Measurements from ENCODE around the gene PLPPR5. TPM values are rescaled to one million over a fixed set of nuclear protein-coding genes. Genes with fewer than 3 reads are reported as not detected.

PLPPR5 gene
- total and polyA plus RNA-seq, 2 of the 4 experiments (the other 2 are of a cell fraction): under 0.01 to 0.05 TPM

- Histone ChIP-seq H2AK5ac (ENCODE audit: low read depth, low read length) (no peak overlapping the region), H3K18ac (ENCODE audit: low read depth, low read length) (no peak overlapping the region)
- ATAC-seq (ENCODE audit: low read depth): no peak
Observed at GRCh38 chr1:98979463-98979862, 25.2 kb downstream of the PLPPR5 start.

More at GRCh38 chr1:98979463-98979862, 25.2 kb downstream of the PLPPR5 start:
- in situ Hi-C loops (cut with MboI; ENCODE audit: low sequenced_read_pairs) (loop anchor here (10.0 kb wide), 1 partner anchor 65 kb away; no protein-coding TSS in a partner anchor), intact Hi-C loops (cut with micrococcal nuclease) (no loop called here), dilution Hi-C loops (cut with HindIII; ENCODE audit: low sequenced_read_pairs, unreplicated experiment) (no loop called here)
- Histone ChIP-seq H3K79me1 (ENCODE audit: low read depth in 1 of 2, low read length in 2 of 2) (no peaks in the 10 kb centered on the region), H4K5ac (ENCODE audit: low read depth, low read length) (no peak overlapping the region), H3K9me3 (ENCODE audit: control insufficient read depth, insufficient read depth, low read length) (peaks cover 3% of the 10 kb centered on the region; the same call in 1 of the 2 replicates), H4K20me1 (ENCODE audit: insufficient read depth, low read length) (no peaks in the 10 kb centered on the region), H3K9me1 (ENCODE audit: insufficient read depth, low read length) (no peaks in the 10 kb centered on the region), H2BK20ac (ENCODE audit: low read depth, low read length) (no peak overlapping the region), H2AK9ac (replicated peaks; ENCODE audit: low read depth, low read length, poor library complexity) (no peak overlapping the region), H3K27ac (ENCODE audit: insufficient read depth, low read length) (no peak overlapping the region), H3K14ac (replicated peaks; ENCODE audit: low read depth, low read length) (no peak overlapping the region), H3K9ac (ENCODE audit: low read depth, low read length) (no peak overlapping the region), H3K4me2 (ENCODE audit: low read depth, low read length) (no peak overlapping the region), H2BK15ac (ENCODE audit: low read depth, low read length) (no peak overlapping the region), H3K27me3 (ENCODE audit: control insufficient read depth, insufficient read depth, low read length) (no peaks in the 10 kb centered on the region), H4K91ac (ENCODE audit: insufficient read depth, low read depth, low read length) (no peak overlapping the region), H3K56ac (ENCODE audit: extremely low read depth, insufficient read depth, low read length) (no peak overlapping the region), H2BK120ac (ENCODE audit: low read depth, low read length) (no peak overlapping the region), H2AFZ (replicated peaks; ENCODE audit: low read length, poor library complexity) (no peak overlapping the region), H2BK5ac (ENCODE audit: low read depth, low read length, poor library complexity, severe bottlenecking) (no peak overlapping the region), H3K36me3 (ENCODE audit: control insufficient read depth, insufficient read depth, low read length) (no peaks in the 10 kb centered on the region), H4K8ac (ENCODE audit: low read depth in 2 of 2, low read length in 2 of 2) (no peak overlapping the region), H3K23ac (ENCODE audit: low read depth, low read length) (no peak overlapping the region), H3K4me3 (ENCODE audit: insufficient read depth, low read depth, low read length) (no peak overlapping the region), H3K4ac (ENCODE audit: low read depth, low read length) (no peak overlapping the region), H3K4me1 (ENCODE audit: control insufficient read depth, insufficient read depth, low read length) (no peaks in the 10 kb centered on the region)
- POLR2A ChIA-PET (ENCODE audit: unreplicated experiment): no interaction called here
- 100% methylated on average over 1 of the region's 2 CpGs; no CpG with 5 or more reads in 1 of the 2 experiments for WGBS, 2 experiments (ENCODE audit: extremely low coverage in 2 of 2, insufficient read length in 1 of 2)
- CTCF ChIA-PET: no interaction called here
- no TSS peak for BruUV-seq (replicated peaks)
- no peak for TF ChIP-seq CEBPB (IDR thresholded peaks at IDR 0.05; ENCODE audit: low read depth, low read length)
- TF ChIP-seq CHD1 (IDR thresholded peaks at IDR 0.05; ENCODE audit: low read depth, low read length): no peak
- no peak for TF ChIP-seq RFX5 (IDR thresholded peaks at IDR 0.05; ENCODE audit: low read depth, low read length)
- TF ChIP-seq MXI1 (IDR thresholded peaks at IDR 0.05; ENCODE audit: borderline replicate concordance, low read depth, low read length): no peak
- TF ChIP-seq, protein P1, sequence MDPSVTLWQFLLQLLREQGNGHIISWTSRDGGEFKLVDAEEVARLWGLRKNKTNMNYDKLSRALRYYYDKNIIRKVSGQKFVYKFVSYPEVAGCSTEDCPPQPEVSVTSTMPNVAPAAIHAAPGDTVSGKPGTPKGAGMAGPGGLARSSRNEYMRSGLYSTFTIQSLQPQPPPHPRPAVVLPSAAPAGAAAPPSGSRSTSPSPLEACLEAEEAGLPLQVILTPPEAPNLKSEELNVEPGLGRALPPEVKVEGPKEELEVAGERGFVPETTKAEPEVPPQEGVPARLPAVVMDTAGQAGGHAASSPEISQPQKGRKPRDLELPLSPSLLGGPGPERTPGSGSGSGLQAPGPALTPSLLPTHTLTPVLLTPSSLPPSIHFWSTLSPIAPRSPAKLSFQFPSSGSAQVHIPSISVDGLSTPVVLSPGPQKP (IDR thresholded peaks at IDR 0.05; ENCODE audit: borderline replicate concordance, low read depth, low read length): no peak
- TF ChIP-seq, protein P2, sequence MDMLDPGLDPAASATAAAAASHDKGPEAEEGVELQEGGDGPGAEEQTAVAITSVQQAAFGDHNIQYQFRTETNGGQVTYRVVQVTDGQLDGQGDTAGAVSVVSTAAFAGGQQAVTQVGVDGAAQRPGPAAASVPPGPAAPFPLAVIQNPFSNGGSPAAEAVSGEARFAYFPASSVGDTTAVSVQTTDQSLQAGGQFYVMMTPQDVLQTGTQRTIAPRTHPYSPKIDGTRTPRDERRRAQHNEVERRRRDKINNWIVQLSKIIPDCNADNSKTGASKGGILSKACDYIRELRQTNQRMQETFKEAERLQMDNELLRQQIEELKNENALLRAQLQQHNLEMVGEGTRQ (IDR thresholded peaks at IDR 0.05; ENCODE audit: low read depth, low read length): no peak
- no peak for DNase-seq
